ENCODE data around the gene ACOX2.

The ACOX2 gene

GRCh38 chr3:58540176-58540858 lies 3.3 kb upstream of the ACOX2 start:
- no peaks in the 10 kb centered on the region for H3K4me1 ChIP-seq
- no peaks in the 10 kb centered on the region for H3K27me3 ChIP-seq
- no peaks in the 10 kb centered on the region for H3K36me3 ChIP-seq
- DNase-seq, result no peak
- H3K9me3 ChIP-seq, result no peaks in the 10 kb centered on the region
- TF ChIP-seq CTCF (IDR thresholded peaks at IDR 0.05; ENCODE audit: low read depth, low read length), result no peak
- H3K4me3 ChIP-seq (ENCODE audit: low read depth, low read length), result no peak overlapping the region

- Histone ChIP-seq H3K4me1 (no peaks in the 10 kb centered on the region), H3K4me3 (ENCODE audit: low read depth, low read length) (no peak overlapping the region), H3K27me3 (no peaks in the 10 kb centered on the region), H3K36me3 (no peaks in the 10 kb centered on the region), H3K9me3 (no peaks in the 10 kb centered on the region)
- no peak for DNase-seq
- no peak for TF ChIP-seq CTCF (IDR thresholded peaks at IDR 0.05; ENCODE audit: low read depth, low read length)
These were observed 2.6 kb upstream of the ACOX2 start for GRCh38 chr3:58539626-58540025.

GRCh38 chr3:58537412-58538301 lies 667 bp upstream of the ACOX2 start:
- Histone ChIP-seq H3K27me3 (no peaks in the 10 kb centered on the region), H3K4me1 (no peaks in the 10 kb centered on the region), H3K9me3 (no peaks in the 10 kb centered on the region), H3K36me3 (no peaks in the 10 kb centered on the region), H3K4me3 (ENCODE audit: low read depth, low read length) (no peak overlapping the region)
- DNase-seq, result no peak
- no peak for TF ChIP-seq CTCF (IDR thresholded peaks at IDR 0.05; ENCODE audit: low read depth, low read length)

GRCh38 chr3:58535531-58536500 lies 1.2 kb downstream of the ACOX2 start:
- Histone ChIP-seq H3K4me1 (no peaks in the 10 kb centered on the region), H3K27me3 (no peaks in the 10 kb centered on the region), H3K4me3 (ENCODE audit: low read depth, low read length) (no peak overlapping the region), H3K9me3 (no peaks in the 10 kb centered on the region), H3K36me3 (no peaks in the 10 kb centered on the region)
- TF ChIP-seq CTCF (IDR thresholded peaks at IDR 0.05; ENCODE audit: low read depth, low read length), result no peak
- no peak for DNase-seq

GRCh38 chr3:58534592-58535494 lies 2.1 kb downstream of the ACOX2 start:
- Histone ChIP-seq H3K4me1 (no peaks in the 10 kb centered on the region), H3K9me3 (no peaks in the 10 kb centered on the region), H3K36me3 (no peaks in the 10 kb centered on the region), H3K27me3 (no peaks in the 10 kb centered on the region), H3K4me3 (ENCODE audit: low read depth, low read length) (no peak overlapping the region)
- no peak for TF ChIP-seq CTCF (IDR thresholded peaks at IDR 0.05; ENCODE audit: low read depth, low read length)
- DNase-seq, result no peak

Measured in BE2C (cell line).